HepG2 (cell line): ENCODE data around the gene BMP8B. TPM values are rescaled to one million over a fixed set of nuclear protein-coding genes. Genes with fewer than 3 reads are reported as not detected.
"Not testable (repeated sequence)": the region's sequence is repeated elsewhere in the genome, so short reads cannot be mapped to it uniquely, and the experiment has no call there.

Source experiments
- ATAC-seq: fragments of 200-7000 bp; cut with Tn5 transposase; 3 replicates; pipeline ENCODE4 v1.9.1; 2020; ENCODE audit warnings: mild to moderate bottlenecking, moderate library complexity
- BruUV-seq: library from RNA; stranded (reverse); fragments of 400-500 nt; replicated peaks from 2 replicates; lab custom pipeline; 2021; lab: Mats Ljungman, UMichigan
- CTCF ChIA-PET: fragments of 300-600 bp; formaldehyde crosslinking; extraction: SDS; loops from one replicate; lab custom pipeline; 2021; ENCODE audit warnings: low total read pairs, inconsistent platforms, low intra/inter-chr PET ratio; lab: Yijun Ruan, JAX
- POLR2A ChIA-PET: fragments of 350-600 bp; sonication (Branson Sonifier 250); formaldehyde crosslinking; loops from one replicate; lab custom pipeline; 2020; ENCODE audit warnings: antibody characterized with exemption, inconsistent platforms; lab: Yijun Ruan, JAX
- DNase-seq: peaks from one replicate; pipeline ENCODE4 v3.0.0-alpha.2; 2015; ENCODE audit warnings: low spot score
- FAIRE-seq: peaks from 3 replicates; lab custom pipeline; 2011; peaks lifted over from hg19 to GRCh38; lab: Jason Lieb, UNC
- H2AFZ ChIP-seq: one replicate; pipeline ENCODE4 v1.6.1; 2011; ENCODE audit warnings: low read length, inconsistent platforms
- H3K27ac ChIP-seq: fragments of 300-600 bp; 3 replicates; pipeline ENCODE4 v1.8.0; 2011; ENCODE audit warnings: mixed run types, mild to moderate bottlenecking, mixed read lengths, low read length, inconsistent platforms; ENCODE audit not compliant: insufficient read depth; ENCODE audit errors: extremely low read length
- H3K27me3 ChIP-seq, 2 experiments: fragments of 200-600 bp in 1 of 2; 2 replicates in 1 of 2; 3 replicates in 1 of 2; pipeline versions ENCODE4 v1.6.0 to v1.8.0; 2011; ENCODE audit warnings: low read length in 2 of 2, mild to moderate bottlenecking in 2 of 2, moderate library complexity in 2 of 2, inconsistent platforms in 1 of 2; ENCODE audit not compliant: insufficient read depth in 2 of 2, control insufficient read depth in 1 of 2
- H3K36me3 ChIP-seq, 2 experiments: fragments of 200-600 bp in 1 of 2; replicated peaks in 1 of 2; 2 replicates in 1 of 2; 3 replicates in 1 of 2; pipeline versions ENCODE4 v1.5.1 to v1.8.0; 2011; ENCODE audit warnings: low read length in 2 of 2, inconsistent platforms in 1 of 2; ENCODE audit not compliant: insufficient read depth in 2 of 2, control insufficient read depth in 1 of 2
- H3K4me1 ChIP-seq: 2 replicates; pipeline ENCODE4 v1.5.1; 2012; ENCODE audit warnings: low read length, inconsistent platforms; ENCODE audit not compliant: insufficient read depth
- H3K4me2 ChIP-seq: 2 replicates; pipeline ENCODE4 v1.6.0; 2011; ENCODE audit warnings: low read depth, low read length, inconsistent platforms
- H3K4me3 ChIP-seq, 3 experiments: fragments of 200-600 bp in 1 of 3; sonication (generic), shearing (Covaris generic) in 1 of 3; replicated peaks in 1 of 3; 2 replicates each; pipeline ENCODE4 v1.5.1; 2011 to 2016; ENCODE audit warnings: low read length in 3 of 3, inconsistent platforms in 2 of 3, low read depth in 2 of 3, mild to moderate bottlenecking in 2 of 3, control low read depth in 1 of 3, mixed read lengths in 1 of 3; ENCODE audit not compliant: insufficient read depth in 1 of 3
- H3K79me2 ChIP-seq: one replicate; pipeline ENCODE4 v1.6.1; 2011; ENCODE audit warnings: low read length, inconsistent platforms; ENCODE audit not compliant: insufficient read depth
- H3K9ac ChIP-seq: 2 replicates; pipeline ENCODE4 v1.6.0; 2011; ENCODE audit warnings: mild to moderate bottlenecking, low read depth, low read length, inconsistent platforms; ENCODE audit not compliant: insufficient read depth
- H3K9me3 ChIP-seq: 2 replicates; pipeline ENCODE4 v1.5.1; 2012; ENCODE audit warnings: mild to moderate bottlenecking, low read length
- H4K20me1 ChIP-seq: 2 replicates; pipeline ENCODE4 v1.6.0; 2011; ENCODE audit warnings: inconsistent platforms, mild to moderate bottlenecking, low read length, moderate library complexity; ENCODE audit not compliant: insufficient read depth
- FOXC1 ChIP-seq: sonication (generic); formaldehyde crosslinking; IDR thresholded peaks from 2 replicates; pipeline ENCODE4 v1.8.0; 2022; ENCODE audit warnings: mild to moderate bottlenecking, missing genetic modification reagents, borderline replicate concordance
- HNF4A ChIP-seq: sonication (generic); formaldehyde crosslinking; IDR thresholded peaks from 2 replicates; pipeline ENCODE4 v1.4.0; 2020; ENCODE audit warnings: missing genetic modification reagents
- HNF4G ChIP-seq, 2 experiments: sonication (generic) in 1 of 2; formaldehyde crosslinking in 1 of 2; IDR thresholded peaks; 2 replicates each; pipeline versions ENCODE4 v1.4.0 to v1.6.1; 2011 to 2020; ENCODE audit warnings: borderline replicate concordance in 2 of 2, low read depth in 2 of 2, mild to moderate bottlenecking in 2 of 2, low read length in 1 of 2, missing genetic modification reagents in 1 of 2, moderate library complexity in 1 of 2
- PATZ1 ChIP-seq: sonication (generic); formaldehyde crosslinking; IDR thresholded peaks from 2 replicates; pipeline ENCODE4 v1.4.0; 2020; ENCODE audit warnings: missing genetic modification reagents
- PAXIP1 ChIP-seq: sonication (generic); formaldehyde crosslinking; conservative IDR thresholded peaks from 2 replicates; pipeline ENCODE4 v1.4.0; 2020; ENCODE audit warnings: mild to moderate bottlenecking, missing genetic modification reagents, moderate library complexity
- TBL1XR1 ChIP-seq: fragments of 150-350 bp; IDR thresholded peaks from 2 replicates; pipeline ENCODE4 v1.6.1; 2014; ENCODE audit warnings: borderline replicate concordance, low read length; ENCODE audit not compliant: partially characterized antibody
- WGBS: methylation state at CpG from one replicate; pipeline ENCODE4 v1.1.6; 2017; ENCODE audit warnings: low lambda C conversion rate; 5-methylcytosine and 5-hydroxymethylcytosine counted together
- in situ Hi-C: cut with HindIII; loops from 2 replicates; pipeline ENCODE4 v1.10.0; 2017; ENCODE audit warnings: low pct_unique_long_range_greater_than_20kb; ENCODE audit not compliant: extremely low pct_ligation_motif_present
- intact Hi-C: fragments of 100-400 bp; cut with micrococcal nuclease; formaldehyde crosslinking; loops from one replicate; pipeline ENCODE4 v1.10.0; 2022; ENCODE audit not compliant: unreplicated experiment
- polyA plus RNA-seq, 8 experiments: library from polyadenylated mRNA; depleted of rRNA in 3 of 8; stranded (reverse) in 7 of 8; unstranded in 1 of 8; fragments of >200 nt; fragmentation: Illumina TruSeq in 4 of 8; extraction: Trizol in 4 of 8; gene quantifications; 2 replicates each; pipeline versions ENCODE4 v1.2.1 to v1.2.3, GENCODE V29; 2011 to 2016; ENCODE audit warnings: low read depth in 4 of 8, missing spikeins in 1 of 8, mixed read lengths in 1 of 8; ENCODE audit not compliant: insufficient read depth in 1 of 8
- total RNA-seq, 5 experiments: library from RNA; depleted of rRNA; stranded (reverse); fragments of >200 nt; fragmentation: Illumina TruSeq; extraction: Trizol; gene quantifications; 2 replicates each; pipeline ENCODE4 v1.2.3, GENCODE V29; 2016; ENCODE audit warnings: low read depth in 1 of 5

Gene BMP8B
- total and polyA plus RNA-seq, 2 of the 13 experiments (the other 11 are each of a cell fraction or from before 2014, with no cell fraction given), result 0.29 to 0.41 TPM

DNA sequence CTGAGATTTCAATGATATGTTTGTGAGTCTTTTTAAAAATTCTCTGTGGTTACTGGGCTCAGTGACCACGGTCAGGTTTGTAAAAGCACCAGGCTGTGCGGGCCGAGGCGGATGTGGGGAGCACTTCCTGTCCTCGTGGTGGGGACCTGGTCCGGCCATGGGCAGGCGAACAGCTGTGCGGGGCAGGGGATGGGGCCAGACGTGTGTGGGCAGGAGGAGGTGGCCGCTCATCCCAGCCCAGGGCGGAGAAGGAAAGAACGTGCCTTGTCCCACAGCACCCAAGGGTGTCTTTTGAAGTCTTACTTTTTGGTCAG is 12.3 kb downstream of the BMP8B start (continued):
- TF ChIP-seq FOXC1 (CRISPR knock-in tag), result no peak
- no peak for TF ChIP-seq TBL1XR1

GRCh38 chr1:39775676-39776399 is 12.8 kb downstream of the BMP8B start:
- Histone ChIP-seq H3K4me2 (peak overlapping the region; percentile 57), H3K4me3 (peak overlapping the region in 1 of 3 experiments; percentile 36; a peak in 1 of 6 replicates), H3K4me1 (peaks cover 10% of the 10 kb centered on the region; the same call in 1 of the 2 replicates)
- ATAC-seq, result peak; percentile 5
- H2AFZ ChIP-seq, H3K36me3 ChIP-seq, H3K27ac ChIP-seq, H3K79me2 ChIP-seq, POLR2A ChIA-PET, intact Hi-C loops, H3K9ac ChIP-seq, in situ Hi-C loops, H3K27me3 ChIP-seq, DNase-seq, H3K9me3 ChIP-seq, H4K20me1 ChIP-seq, BruUV-seq, CTCF ChIA-PET: not testable (repeated sequence)
- FAIRE-seq, result peak; percentile 44
- 62% methylated on average over 8 of the region's 20 CpGs for WGBS

DNA sequence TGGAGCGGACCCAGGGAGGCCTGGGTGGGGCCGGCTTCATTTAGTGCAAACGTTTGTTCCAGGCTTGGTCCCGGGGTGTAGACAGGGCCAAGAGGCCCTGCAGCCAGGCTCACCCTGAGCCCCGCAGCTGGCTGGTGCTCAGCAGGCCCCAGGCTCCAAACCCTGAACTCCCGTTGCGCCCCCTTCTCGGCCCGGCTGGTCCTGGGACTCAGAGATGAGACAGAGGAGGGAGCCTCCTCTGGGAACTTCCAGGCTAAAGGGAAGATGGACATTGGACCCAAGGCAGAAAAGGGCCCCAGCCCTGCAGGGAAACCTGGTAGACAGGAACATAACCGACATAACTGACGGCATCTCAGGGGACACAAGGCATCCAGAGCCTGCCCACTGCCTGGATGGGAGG is 13.5 kb downstream of the BMP8B start:
- Histone ChIP-seq H3K4me3 (peak overlapping the region in 2 of 3 experiments; percentile 9 to 36; a peak in 2 of 6 replicates), H3K4me2 (peak overlapping the region; percentile 57), H3K4me1 (peaks cover 10% of the 10 kb centered on the region; the same call in 1 of the 2 replicates)
- FAIRE-seq, result peak; percentile 66
- H3K9ac ChIP-seq; intact Hi-C loops; H3K36me3 ChIP-seq; H4K20me1 ChIP-seq; BruUV-seq; H3K79me2 ChIP-seq; POLR2A ChIA-PET; in situ Hi-C loops; H3K9me3 ChIP-seq; H3K27me3 ChIP-seq; H2AFZ ChIP-seq; H3K27ac ChIP-seq; TF ChIP-seq HNF4G (IDR thresholded peaks at IDR 0.05; ENCODE audit: borderline replicate concordance, low read depth, low read length): not testable (repeated sequence)
- peak; percentile 38; the same call in 1 of the 2 replicates for TF ChIP-seq HNF4G (CRISPR knock-in tag; IDR thresholded peaks at IDR 0.05; ENCODE audit: borderline replicate concordance, low read depth)
- TF ChIP-seq PATZ1 (CRISPR knock-in tag), result 0 out of 2 replicates have a peak, but pooled peaks have one; percentile 9
- peak; percentile 70 for TF ChIP-seq HNF4A (CRISPR knock-in tag)
- TF ChIP-seq PAXIP1 (CRISPR knock-in tag), result peak; percentile 36; the same call in 1 of the 2 replicates
- peak; percentile 62 for ATAC-seq
- CTCF ChIA-PET, result interaction anchor here (0.6 kb wide), 1 partner anchor 55 kb away, joined by 3 read pairs; no protein-coding TSS in a partner anchor
- DNase-seq, result peak; percentile 45
- WGBS, result 10% methylated on average over 5 of the region's 11 CpGs
